ENCODE results near the gene FAM20B.

The FAM20B gene

DNA sequence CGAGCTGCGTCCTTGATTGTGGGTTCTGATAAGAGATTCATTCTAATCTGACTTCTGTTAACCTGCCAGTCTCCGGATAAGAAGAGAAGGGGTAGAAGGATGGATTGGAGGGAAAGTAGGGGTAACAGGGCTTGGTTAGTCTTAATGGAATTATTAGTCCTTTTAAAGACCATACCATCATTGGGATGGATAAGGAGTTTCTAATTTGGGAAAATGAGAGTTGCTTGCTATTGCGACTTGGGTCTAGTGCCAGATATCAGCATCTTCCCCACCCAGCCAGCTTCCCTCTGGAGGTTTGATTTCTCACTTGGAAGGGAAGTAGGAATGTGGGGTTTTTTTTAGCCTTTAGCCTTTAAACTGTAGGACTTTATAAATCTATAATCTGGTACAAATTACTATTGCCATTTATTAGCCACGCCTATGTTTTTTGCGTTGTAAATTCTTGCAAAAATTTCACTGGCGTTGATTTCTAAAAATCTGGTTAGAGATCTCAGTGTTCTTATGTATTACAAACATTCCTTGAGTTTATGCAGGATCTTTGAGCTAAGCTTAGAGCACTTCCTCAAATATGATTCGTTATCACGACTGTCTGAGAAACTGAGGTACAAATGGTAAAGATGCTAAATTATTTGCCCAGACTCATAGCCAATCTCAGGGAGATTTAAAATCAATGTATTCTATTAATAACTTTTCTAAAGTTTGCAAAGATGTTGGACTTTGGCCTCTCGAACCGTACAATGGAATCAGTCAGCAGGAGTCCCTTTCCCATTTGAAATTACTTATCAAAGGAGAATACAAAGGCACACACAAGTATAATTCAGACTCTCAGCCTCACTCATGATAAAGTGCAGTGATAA lies 1.3 kb downstream of the FAM20B start:
- H3K27ac ChIP-seq, result peak overlapping the region; percentile 98

DNA sequence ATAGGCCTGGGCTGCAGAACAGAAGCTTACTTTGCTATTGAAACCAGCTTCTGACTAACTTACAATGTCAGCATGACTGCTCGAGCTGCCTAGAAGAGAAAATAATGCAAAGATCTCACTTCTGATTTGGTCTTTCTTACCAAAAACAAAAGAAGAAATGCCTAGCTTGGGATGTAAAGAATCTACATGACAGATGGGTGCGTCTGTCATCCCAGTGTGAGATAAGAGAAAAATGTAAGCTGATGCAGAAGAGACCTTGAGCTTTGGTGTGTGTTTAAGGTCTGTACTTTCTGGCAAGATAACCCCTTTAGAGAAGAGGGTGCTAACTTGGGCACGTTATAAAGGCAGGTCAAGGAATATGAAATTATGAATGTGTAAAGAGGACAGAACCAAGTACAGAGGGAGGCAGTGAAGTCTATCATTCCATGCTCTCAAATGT lies 3.6 kb downstream of the FAM20B start:
- H3K27ac ChIP-seq, result no peak overlapping the region
- TF ChIP-seq, protein P1, sequence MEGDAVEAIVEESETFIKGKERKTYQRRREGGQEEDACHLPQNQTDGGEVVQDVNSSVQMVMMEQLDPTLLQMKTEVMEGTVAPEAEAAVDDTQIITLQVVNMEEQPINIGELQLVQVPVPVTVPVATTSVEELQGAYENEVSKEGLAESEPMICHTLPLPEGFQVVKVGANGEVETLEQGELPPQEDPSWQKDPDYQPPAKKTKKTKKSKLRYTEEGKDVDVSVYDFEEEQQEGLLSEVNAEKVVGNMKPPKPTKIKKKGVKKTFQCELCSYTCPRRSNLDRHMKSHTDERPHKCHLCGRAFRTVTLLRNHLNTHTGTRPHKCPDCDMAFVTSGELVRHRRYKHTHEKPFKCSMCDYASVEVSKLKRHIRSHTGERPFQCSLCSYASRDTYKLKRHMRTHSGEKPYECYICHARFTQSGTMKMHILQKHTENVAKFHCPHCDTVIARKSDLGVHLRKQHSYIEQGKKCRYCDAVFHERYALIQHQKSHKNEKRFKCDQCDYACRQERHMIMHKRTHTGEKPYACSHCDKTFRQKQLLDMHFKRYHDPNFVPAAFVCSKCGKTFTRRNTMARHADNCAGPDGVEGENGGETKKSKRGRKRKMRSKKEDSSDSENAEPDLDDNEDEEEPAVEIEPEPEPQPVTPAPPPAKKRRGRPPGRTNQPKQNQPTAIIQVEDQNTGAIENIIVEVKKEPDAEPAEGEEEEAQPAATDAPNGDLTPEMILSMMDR (conservative IDR thresholded peaks at IDR 0.05), result no peak

More for the DNA sequence above, 1.3 kb downstream of the FAM20B start:
- TF ChIP-seq, protein P1 (conservative IDR thresholded peaks at IDR 0.05), result no peak

DNA sequence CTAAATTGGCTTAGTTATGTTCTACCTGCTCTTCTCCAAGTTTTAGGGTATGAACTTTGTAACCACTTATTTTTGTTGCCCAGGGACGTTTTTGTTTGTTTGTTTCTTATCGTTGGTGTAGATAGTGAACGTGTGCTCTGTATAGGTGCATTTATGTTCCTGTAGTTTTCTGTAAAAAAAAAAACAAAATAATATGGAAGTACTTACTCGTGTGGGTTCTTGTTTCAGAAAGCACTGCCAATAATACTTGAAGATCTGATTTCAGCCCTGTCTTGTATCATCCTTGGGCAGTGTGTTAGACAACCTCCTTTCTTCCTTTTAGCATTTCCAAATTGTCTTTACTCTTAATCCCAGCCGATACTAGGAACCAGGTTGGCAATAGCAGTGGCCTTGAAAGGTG lies 4.4 kb downstream of the FAM20B start:
- H3K27ac ChIP-seq, result no peak overlapping the region
- TF ChIP-seq, protein P1 (conservative IDR thresholded peaks at IDR 0.05), result no peak

DNA sequence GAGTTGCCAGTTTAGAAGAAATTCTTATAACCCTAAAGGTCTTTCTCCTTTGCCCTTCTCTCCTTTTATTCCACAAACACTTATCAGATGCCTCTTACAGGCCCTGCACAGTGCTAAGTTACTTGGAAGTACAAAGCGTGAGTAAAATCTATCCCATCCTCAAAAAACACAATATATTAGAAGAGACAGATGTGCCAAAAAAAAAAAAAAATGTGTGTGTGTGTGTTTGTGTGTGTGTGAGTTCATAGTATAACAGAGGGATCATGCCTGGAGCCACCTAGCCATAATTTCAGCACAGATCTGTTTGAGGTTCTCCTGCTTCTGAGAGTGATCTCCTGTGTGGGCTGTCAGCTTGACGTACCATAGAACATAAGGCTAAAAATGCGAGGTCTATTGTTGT lies 5.0 kb downstream of the FAM20B start:
- TF ChIP-seq, protein P1 (conservative IDR thresholded peaks at IDR 0.05), result no peak
- no peak overlapping the region for H3K27ac ChIP-seq

DNA sequence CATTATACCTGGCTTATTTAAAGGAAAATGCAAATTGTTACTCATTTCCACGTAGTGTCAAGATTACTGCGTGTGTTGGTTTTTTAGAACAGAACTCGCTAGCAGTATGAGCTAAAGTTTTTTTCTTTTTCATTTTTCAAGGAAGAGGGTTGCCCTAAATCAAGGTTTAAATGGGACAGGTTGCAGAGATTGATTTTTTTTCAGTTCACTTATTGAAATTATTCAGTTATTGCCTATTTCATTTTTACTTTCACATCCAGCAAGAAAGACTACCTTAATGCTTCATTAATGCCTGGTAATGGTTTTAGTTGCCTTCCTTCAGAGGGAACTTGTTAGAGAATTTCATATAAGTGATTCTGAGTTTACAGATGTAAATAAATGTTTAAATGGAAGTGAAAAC lies 5.6 kb downstream of the FAM20B start:
- TF ChIP-seq, protein P1 (conservative IDR thresholded peaks at IDR 0.05), result no peak
- H3K27ac ChIP-seq, result no peak overlapping the region

DNA sequence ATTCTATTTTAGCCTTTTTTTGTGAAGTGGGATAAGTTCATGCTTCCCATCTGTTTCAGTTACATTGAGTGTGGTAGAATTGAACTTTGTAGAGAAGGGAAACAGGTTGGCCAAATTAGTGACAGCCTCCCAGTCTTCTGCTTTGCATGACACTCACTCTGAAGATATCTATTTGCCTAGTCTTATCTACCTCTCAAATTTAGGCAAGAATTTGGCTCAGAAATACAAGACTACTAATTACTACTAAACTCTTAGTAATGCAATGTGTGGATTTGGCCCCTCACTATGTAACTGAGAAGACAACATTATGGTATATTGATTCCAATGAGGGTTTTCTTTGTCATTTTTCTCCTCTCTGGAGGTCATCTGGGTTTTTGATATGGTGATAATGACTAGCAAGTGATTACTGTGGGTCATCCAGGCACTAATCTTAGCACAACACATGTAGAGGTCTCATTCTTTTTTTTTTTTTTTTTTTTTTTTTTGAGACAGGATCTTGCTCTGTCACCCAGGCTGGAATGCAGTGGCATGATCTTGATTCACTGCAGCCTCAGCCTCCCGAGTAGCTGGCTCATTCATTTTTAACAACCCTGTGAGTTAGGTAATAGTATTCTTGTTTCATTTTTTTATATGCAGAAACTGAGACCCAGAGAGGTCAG lies 6.3 kb downstream of the FAM20B start:
- H3K27ac ChIP-seq, result no peak overlapping the region
- TF ChIP-seq, protein P1 (conservative IDR thresholded peaks at IDR 0.05), result no peak

DNA sequence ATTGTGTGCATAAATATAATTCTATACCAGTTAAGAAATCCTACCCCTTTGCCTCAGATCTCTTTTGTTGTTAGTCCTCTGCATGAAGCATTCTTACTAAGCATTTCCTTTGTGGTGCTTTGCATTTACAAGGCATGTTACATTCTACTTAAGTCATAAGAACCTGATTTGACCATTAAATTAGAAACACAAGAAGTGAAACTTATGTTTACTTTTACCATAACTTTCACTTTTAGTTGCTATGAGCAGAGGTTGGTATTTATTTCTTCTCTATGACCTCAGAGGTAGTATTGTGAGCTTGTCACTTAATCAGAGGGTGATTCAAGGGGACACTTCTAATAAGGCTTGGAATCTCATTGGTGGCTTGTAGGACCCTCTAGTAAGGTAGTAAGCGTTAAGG lies 9.0 kb downstream of the FAM20B start:
- TF ChIP-seq, protein P1 (conservative IDR thresholded peaks at IDR 0.05), result no peak
- H3K27ac ChIP-seq, result no peak overlapping the region
